Stimulated activated CD4-positive, alpha-beta T cell treated with anti-CD3 and anti-CD28 coated beads, TNF-alpha, amount 100 ng/mL, for 1 hour (primary cell): Measurements from ENCODE around the gene FAM83F.
A peak's percentile ranks its signal among the peaks of the same experiment; 100 is the strongest.

ENCODE experiments used
- DNase-seq, 3 donors: peaks; one replicate each; pipeline ENCODE4 v3.0.0-alpha.2; 2020; ENCODE audit warnings: low read depth in 3 of 3, low spot score in 1 of 3

The FAM83F gene

DNA sequence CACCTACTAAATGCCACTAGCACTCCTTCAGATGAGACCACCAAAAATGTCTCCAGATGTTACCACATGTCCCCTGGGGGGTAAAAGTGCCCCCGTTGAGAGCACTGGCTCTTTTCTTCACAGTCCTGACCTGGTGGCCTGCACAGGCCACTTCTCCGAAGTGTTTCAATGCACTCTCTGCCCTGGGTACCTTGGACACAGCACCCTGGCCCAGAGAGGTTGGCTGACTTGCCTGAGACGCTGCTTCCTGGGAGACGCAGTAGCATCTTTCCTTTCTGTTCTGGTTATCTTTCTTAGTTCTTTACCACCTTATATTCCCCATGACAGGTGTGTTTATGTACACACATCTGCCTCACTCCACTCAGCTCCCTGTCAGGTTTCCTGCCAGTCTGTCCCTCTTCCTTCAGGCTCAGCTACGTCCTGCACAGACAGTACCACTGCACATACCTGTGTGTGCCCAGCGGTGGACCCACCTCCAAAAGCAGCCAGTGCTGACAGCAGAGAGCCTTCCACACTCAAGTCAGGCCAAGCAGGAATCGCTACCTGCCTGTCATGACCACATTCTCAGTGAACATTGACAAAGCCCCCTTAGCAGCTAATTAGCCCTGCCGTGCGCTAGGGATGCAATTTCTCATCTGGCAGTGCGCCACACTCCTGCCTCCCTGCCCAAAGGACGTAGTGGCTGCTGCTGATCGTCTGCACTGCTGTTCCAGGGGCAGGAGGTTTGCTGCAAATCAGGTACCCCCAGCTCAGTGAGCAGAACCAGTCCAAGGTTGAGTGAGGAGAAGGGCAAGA, 39.0 kb downstream of the FAM83F start:
- DNase-seq = no peak

GRCh38 chr22:40035351-40035750, 40.6 kb downstream of the FAM83F start:
- no peak for DNase-seq

- DNase-seq = no peak
Measured at GRCh38 chr22:40036126-40036525, 41.4 kb downstream of the FAM83F start.

DNA sequence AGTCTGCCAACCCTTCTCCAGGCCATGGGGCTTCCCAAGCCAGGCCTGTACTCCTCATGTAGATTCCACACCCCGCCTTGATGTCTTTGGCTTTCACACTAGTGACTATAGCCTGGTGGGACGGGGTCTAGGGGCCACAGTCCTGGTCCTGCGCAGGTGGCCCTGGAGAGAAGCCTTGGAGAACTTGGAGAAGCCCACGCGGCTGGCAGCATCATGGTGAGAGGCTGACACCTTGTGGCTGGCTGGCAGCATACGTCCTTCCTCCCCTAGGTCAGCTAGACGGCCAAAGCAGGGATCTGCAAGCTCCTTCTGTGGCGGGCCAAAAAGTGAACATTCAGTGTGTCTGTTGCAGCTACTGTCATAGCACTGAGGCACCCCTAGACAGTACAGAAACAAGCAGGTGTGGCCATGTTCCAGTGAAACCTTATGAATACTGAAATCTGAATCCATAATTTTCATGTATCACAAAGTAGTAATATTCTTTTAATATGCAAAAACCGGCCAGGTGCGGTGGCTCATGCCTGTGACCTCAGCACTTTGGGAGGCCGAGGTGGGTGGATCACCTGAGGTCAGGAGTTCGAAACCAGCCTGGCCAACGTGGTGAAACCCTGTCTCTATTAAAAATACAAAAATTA, 42.0 kb downstream of the FAM83F start:
- peak in 1 of 3 donors; percentile 28 for DNase-seq

DNA sequence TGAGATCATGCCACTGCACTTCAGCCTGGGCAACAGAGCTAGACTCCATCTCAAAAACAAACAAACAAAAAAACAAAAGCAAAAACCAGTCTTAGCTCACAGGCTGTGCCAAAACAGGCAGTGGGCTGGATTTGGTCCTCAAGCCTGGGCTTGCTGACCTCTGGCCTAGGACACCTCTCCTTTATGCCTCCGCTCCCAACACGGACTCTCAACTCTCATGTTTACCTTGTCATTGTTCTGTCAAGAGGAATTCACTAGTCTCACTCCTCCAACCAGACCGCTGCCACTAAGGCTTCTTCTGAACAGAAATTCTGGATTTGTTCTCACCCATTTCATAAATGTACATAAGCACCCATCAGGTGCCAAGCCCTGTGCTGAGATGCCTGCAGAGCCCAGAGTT, 42.6 kb downstream of the FAM83F start:
- DNase-seq = no peak

GRCh38 chr22:40039482-40040115, 44.8 kb downstream of the FAM83F start:
- DNase-seq = no peak

GRCh38 chr22:40040927-40041326, 46.2 kb downstream of the FAM83F start:
- DNase-seq = no peak

DNA sequence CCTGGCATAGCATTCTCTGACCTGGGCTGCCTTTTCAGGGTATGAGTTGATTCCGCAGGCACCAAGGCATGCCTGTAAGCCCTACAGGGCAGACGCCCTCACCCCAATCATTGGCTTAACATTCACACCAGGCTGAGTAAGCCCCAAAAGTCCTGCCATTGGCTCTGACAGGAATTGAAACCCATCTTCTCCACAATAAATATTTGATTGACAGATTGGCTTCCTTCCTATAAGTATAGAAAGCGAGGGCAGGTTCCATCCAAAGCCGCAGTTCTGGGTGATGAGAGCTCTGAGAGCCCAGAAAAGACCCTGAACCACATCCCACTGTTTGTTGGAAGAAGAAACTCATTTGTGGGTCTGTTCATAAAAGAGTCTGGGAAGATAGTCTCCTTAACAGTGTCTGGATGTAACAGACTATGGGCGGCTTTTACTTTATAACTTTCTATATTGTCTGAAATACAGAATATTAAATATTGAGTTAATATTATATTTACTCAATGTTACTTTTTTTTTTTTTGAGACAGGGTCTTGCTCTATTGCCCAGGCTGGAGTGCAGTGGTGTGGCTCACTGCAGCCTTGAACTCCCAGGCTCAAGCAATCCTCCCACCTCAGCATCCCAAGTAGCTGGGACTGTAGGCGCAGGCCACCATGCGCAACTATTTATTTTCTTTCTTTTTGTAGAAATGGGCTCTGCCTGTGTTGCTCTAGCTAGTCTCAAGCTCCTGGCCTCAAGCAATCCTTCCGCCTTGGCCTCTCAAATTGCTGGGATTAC, 46.8 kb downstream of the FAM83F start:
- no peak for DNase-seq

GRCh38 chr22:40042312-40042711, 47.6 kb downstream of the FAM83F start:
- no peak for DNase-seq

GRCh38 chr22:40043081-40043480, 48.3 kb downstream of the FAM83F start:
- no peak for DNase-seq

GRCh38 chr22:40043793-40044101, 49.0 kb downstream of the FAM83F start:
- no peak for DNase-seq

DNA sequence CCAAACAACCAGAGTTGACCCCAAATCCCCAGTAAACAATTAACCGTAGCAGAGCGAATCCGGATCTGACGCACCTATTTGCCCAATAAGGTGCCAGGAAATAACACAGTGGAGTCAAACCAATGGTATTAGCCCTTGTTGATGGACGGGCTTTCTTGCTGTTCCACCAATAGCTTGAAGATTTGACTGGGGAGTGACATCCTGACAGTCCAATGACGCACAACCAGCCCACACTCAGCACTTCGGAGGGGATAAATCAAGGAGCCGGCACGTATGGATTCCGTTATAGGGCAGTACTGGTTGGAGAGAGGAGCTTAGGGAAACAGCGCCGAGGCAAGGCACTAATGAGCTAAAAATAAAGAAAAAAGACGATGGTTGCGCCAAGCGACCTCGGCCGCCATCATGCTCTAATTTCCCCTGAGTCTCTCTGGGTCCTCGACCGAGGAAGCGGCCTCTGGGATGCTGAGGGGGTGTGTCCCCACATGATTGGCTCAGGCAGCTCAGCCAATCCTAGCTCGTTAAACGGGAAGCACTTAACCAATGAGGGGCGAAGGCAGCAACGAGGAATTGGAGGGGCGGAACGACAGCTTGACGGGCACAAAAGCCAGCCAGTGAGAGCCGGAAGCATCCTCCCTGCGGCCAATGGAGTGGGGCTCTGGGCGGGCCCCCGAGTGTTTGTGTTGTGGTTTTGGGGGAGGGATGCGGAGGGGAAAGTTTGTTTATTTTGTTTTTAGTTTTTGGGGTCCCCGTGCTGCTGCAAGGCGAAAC, 49.5 kb downstream of the FAM83F start:
- peak; percentile 96 to 97 (median 97) for DNase-seq

GRCh38 chr22:40044870-40045834, 50.4 kb downstream of the FAM83F start:
- peak; percentile 40 to 55 (median 48) for DNase-seq

- DNase-seq = no peak
Measured at GRCh38 chr22:40046126-40046525, 51.4 kb downstream of the FAM83F start.

DNA sequence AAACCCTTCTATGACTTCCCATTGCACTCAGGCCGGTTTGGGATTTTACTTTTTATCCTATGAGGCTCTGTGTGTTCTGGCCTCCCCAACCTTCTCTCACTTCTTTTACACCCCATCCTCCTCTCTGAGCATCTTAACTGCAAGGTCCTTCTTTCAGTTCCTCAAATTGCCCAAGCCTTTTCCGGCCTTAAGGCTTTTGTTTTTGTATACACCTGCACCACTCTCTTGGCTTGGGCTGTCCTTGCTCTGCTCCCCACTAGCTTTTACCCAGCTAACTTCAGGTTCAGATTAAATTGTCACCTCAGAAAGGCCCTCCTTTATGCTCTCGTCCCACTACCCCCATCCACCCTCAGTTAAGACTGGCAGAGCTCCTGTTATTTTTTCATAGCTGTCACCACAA, 55.5 kb downstream of the FAM83F start:
- DNase-seq = no peak

DNA sequence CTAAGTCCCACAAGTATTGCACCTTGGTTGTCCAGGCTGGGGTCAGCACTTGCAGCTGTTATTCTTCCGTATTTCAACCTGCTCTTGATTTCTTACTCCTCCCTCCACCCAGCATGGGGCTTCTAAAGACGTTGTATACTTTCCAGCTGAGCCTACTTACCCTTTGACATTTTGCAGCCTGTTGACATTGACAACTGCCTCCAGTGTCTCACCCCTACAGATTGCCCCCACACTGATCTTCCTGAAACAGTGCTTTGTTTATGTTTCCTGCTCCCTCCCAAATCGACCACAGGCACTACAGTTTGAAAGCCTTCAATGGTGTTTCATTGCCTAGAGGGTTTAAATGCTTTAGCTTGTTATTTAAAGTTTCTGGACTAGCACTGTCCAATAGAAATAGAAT, 56.6 kb downstream of the FAM83F start:
- DNase-seq = no peak

DNA sequence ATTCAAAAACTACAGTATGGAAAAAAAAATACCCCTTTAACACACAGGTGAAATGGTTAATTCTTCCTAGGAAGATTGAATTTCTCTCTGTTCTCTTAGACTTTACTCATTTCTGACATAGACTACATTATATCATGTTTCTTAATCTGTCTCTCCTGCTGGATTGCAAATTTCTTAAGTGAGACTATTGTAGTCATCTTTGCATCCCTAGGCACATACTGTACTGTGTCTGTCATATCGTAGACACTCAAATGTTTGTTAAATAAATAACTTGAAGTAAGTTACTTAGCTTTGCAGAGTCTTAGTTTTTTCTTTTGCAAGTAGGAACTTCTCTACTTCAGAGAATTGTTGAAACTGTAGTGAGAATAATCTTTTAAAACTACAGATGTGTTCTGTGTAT, 58.7 kb downstream of the FAM83F start:
- no peak for DNase-seq

- no peak for DNase-seq
Measured at GRCh38 chr22:40054486-40054885, 59.7 kb downstream of the FAM83F start.

DNA sequence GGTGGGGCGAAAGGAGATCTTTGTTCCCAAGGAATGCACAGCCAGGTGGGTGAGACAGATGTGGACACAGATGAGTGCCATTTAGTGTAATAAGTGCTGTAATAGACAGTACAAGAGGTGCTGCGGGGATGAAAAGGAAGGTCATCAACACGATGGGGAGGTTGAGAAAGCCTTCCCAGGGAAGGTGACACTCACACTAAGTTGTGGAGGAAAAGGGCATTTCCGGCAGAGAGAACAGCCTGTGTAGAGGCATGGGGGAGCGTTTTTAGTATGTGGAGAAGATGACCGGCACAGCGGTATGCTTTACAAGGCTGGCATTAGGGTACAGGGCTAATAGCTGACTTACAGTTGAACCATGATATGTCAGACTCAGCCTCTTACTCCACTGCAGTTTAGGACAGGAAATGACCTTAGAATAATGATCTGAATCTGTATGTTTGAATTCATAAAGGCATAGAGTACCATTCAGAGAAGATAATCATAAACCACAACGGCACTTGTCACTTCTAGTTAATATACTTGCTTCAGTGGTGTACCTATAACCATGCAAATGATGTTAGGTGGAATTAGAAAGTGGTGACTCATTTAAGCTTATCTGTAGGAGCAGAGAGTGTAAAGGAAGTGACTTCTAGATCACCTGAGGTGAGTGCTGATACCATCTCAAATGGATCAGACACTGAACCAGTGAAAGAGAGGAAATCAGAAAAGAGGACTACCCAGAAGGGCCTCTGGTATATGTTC, 60.6 kb downstream of the FAM83F start:
- DNase-seq = no peak
